Esophagus mucosa (tissue), 1 donor: Measurements from ENCODE around the gene MALRD1. TPM values are rescaled to one million over a fixed set of nuclear protein-coding genes. Genes with fewer than 3 reads are reported as not detected.

Source experiments
- ATAC-seq: fragments of 200-7000 bp; cut with Tn5 transposase; one replicate; pipeline ENCODE4 v1.9.1; 2020
- total RNA-seq: library from RNA; stranded (reverse); gene quantifications from one replicate; pipeline ENCODE4 v1.2.4, GENCODE V29; 2023
- donor health status: DM: yes; HTN: yes; CAD: no.

The MALRD1 gene
- total RNA-seq, 1 donor from 2014 or later = 0.08 TPM

DNA sequence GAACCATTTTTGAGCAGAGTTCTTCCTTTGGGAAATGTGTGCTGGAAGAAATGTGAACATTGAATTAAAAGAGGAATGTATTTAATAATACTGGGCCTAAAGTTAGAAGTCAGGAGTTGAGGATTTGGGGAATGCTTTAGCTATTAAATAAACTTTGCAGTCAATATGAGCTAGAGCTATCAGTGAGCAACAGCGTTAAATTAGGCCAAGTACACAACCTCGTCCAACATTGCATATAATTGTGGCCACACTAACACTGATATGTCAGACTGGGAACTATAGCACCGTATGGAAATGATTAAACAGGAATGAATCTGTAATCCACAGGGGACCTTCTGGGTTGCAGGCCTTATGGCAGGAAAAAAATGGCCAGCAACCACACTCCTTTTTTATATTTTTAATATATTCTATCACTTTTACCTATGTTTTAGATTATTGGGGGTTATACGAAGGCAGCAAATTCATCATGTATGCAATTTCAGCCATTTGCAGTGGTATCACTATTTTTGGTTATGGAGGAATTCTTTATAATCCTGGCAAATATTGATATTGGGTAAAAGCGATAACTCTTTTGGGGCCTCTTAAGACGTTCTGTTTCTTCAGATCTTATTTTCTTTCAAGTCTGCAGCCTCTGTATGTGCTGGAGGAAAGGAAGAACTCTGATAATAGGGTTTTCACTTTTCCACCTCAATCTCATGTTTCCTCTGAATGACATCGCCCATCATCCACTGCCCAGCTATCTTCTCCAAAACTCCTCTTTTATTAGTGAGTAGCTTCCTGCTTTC, 531.4 kb downstream of the MALRD1 start:
- ATAC-seq = no peak

DNA sequence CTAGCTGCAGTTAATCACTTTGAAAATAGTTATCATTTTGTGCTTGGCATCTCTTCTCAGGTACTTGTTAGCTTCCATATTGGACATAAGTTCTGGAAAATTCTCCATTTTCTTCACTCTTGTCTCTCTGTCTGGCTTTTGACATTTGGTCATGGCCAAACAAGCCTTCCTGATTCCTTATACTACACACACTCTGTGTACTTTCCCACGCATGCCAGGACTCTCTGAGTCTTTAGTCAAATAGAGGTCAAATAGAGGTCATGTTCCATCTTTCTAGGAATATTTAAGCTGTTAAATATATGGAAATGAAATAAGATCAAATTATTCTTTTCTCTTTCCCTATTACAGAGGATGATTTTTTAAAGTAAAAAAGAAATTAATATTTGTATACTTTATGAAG, 532.1 kb downstream of the MALRD1 start:
- ATAC-seq = no peak

DNA sequence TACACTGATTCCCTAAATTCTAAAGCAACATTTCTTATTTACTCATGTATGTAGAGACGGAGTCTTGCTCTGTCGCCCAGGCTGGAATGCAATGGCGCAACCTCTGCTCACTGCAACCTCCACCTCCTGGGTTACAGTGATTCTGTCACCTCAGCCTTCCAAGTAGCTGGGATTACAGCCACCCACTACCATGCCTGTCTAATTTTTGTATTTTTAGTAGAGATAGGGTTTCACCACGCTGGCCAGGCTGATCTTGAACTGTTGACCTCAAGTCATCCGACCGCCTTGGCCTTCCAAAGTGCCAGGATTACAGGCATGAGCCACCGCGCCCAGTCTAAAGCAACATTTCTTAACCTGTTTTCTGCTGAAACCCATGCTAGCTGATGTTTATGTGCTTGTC, 540.0 kb downstream of the MALRD1 start:
- ATAC-seq = no peak

DNA sequence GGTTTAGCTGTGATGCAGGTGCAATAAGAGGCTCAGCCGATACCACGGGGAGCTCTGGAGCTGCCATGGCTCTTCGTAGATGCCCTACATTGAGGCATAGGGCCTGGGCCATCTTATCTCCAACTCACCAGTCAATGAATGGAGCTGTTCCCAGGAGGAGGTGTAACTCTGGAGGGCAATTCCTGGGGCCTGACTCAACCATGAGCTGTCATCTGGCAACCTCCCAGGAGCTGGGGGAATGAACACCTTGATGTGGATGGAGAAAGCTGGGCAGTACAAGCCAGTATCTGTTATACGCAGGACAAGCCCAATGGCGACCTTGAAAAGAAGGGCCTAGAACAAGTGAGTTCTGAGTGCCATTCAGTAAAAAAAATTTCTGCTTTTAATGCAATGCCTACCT, 543.7 kb downstream of the MALRD1 start:
- ATAC-seq = no peak

GRCh38 chr10:19595212-19595845, 546.7 kb downstream of the MALRD1 start:
- no peak for ATAC-seq

- ATAC-seq = no peak
These were observed 557.2 kb downstream of the MALRD1 start for GRCh38 chr10:19605806-19606205.

- no peak for ATAC-seq
These were observed 558.4 kb downstream of the MALRD1 start for GRCh38 chr10:19606968-19607367.

GRCh38 chr10:19611775-19612174, 563.2 kb downstream of the MALRD1 start:
- ATAC-seq = no peak

- no peak for ATAC-seq
These were observed 568.4 kb downstream of the MALRD1 start for GRCh38 chr10:19616966-19617365.

DNA sequence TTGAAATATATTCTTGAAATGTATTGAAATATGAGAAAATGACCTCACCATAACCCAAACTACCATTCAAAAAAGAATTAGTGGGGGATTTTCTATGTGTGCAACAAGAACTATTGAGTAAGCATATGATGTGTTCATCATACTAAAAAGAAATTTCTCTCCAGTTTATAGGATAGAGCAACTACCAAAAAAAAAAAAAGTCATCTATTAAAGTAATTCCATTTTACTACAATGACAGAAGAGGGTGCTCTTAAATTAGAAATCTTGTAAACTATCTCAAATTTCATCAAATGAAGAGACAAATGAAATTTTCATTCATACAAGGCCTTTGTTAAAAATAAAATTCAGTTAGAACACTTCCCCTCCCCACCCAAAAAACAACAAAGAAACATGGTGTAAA, 572.2 kb downstream of the MALRD1 start:
- ATAC-seq = no peak

GRCh38 chr10:19623321-19623720, 574.7 kb downstream of the MALRD1 start:
- no peak for ATAC-seq

- ATAC-seq = no peak
These were observed 577.6 kb downstream of the MALRD1 start for GRCh38 chr10:19626156-19626555.

- ATAC-seq = no peak
These were observed 580.4 kb downstream of the MALRD1 start for GRCh38 chr10:19628767-19629560.

DNA sequence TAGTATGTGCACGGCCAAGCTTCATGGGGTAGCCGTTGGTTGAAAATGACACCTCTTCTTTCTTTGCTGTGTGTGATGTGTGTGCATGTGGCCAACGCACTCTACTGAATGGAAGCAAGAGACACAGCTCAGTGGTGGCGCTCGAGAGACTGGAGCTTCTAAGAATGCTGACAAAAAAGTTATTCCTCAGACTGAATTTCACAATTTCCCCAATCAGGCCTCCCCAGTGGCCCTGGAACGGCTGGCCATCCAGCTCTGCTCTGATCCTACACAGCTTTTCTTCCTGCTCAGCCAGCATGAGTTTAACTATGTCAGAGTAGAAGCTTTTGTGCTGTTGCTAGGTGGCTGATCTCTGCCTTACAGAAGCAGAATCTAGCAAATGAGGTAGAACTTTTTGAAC, 581.0 kb downstream of the MALRD1 start:
- ATAC-seq = no peak

- no peak for ATAC-seq
These were observed 585.6 kb downstream of the MALRD1 start for GRCh38 chr10:19634163-19634562.

DNA sequence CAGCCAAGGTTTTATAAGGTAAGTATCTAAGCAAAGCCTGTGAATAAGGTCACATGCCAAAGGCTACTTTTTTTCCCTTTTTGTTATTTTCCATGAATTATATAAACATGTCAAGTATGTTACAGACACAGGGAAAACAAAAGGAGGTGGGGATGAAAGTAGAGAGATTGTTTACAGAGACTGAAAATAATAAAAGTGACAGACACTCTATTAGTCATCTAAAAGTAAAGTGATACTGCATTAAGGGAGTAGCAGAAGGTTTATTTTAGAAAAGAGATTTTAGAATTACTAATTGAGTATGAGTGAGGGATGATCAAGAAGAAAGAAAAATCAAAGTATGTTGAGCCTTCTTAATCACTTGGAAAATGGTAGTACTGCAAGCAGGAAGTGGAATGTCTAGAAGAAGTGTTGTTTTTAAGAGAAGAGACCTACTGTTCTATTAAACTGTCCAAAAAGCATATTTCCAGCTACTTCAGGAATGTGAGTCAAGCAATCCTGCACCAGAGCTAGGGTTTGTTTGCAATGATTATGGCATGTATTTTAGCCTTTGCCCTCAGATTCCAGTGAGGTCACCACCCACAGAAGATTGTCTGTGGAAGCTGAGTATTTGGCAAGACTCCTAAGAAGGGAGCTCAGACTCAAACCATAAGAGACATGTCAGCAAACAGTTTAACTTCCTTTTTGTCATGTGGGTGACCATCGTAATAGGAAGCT, 589.7 kb downstream of the MALRD1 start:
- no peak for ATAC-seq

DNA sequence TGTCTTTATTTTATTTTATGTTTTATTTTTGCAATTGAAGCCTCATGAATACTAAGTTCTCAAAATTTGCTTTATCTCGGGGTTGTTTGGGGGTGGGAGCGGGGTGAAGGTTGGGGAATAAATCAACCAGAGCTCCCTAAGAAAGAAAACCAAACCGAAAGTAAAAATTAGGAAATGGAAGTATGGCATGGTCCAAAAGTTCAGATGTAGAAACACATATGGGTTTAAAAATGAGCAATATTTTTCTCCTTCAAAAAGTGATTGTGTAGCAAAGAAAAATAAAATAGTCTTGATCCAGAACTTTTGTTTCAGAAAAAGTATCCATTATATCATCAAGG, 590.3 kb downstream of the MALRD1 start:
- no peak for ATAC-seq

DNA sequence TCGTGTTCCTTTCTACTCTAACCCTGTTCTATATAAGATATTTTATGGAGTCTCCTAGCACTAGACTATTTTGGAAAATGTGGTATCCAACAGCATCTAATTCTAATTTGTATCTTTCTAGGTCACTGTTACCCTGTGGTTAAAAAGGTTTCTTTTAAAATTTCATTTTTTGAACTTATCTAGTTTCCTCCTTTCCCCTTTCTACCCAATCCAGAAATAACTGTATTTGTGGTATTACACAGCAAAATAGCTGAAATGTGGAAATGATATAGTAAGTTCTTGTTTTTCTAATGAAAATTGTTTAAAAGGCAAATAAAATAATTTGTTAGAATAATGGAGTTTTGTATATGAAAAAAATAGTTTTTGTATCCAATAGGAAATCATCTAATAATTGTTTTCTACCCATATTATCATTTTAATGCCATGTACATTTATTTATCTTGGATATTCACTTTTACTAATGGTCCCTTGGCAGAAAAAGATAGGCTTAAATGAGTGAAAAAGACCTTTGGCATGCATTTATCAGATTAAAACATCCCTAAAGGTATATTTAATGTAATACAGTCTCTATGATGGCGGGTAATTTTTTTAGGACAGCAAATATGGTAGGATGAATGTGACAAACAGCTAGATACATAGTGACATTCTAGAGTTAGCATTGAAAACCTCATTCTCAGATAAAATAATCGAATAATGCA, 592.1 kb downstream of the MALRD1 start:
- no peak for ATAC-seq

GRCh38 chr10:19651549-19651948, 602.9 kb downstream of the MALRD1 start:
- no peak for ATAC-seq

- no peak for ATAC-seq
These were observed 604.1 kb downstream of the MALRD1 start for GRCh38 chr10:19652750-19653149.

- no peak for ATAC-seq
These were observed 605.3 kb downstream of the MALRD1 start for GRCh38 chr10:19653931-19654330.

GRCh38 chr10:19654576-19654975, 606.0 kb downstream of the MALRD1 start:
- no peak for ATAC-seq
